ENCODE data around the gene FBXL15.

GRCh38 chr10:102424145-102424544, 3.5 kb downstream of the FBXL15 start:
- TF ChIP-seq POLR2AphosphoS5 (IDR thresholded peaks at IDR 0.05), result no peak
- TF ChIP-seq POLR2A (IDR thresholded peaks at IDR 0.05), result no peak
- TF ChIP-seq CTCF (IDR thresholded peaks at IDR 0.05), result no peak
